ENCODE results near the gene OSBP2. TPM values are rescaled to one million over a fixed set of nuclear protein-coding genes. Genes with fewer than 3 reads are reported as not detected.

Gene OSBP2
- total RNA-seq, 6 experiments from 2014 or later, result 0.31 to 3.4 (median 0.93) TPM

GRCh38 chr22:30884211-30885000 lies 189.7 kb downstream of the OSBP2 start:
- WGBS (ENCODE audit: insufficient coverage, low coverage, low lambda C conversion rate, missing lambda C conversion rate), result 96% methylated on average over 4 of the region's 18 CpGs
- no peak for ATAC-seq
- H3K27me3 ChIP-seq, result no peaks in the 10 kb centered on the region
- H3K4me3 ChIP-seq, result no peak overlapping the region
- intact Hi-C loops (cut with DNase I), result no loop called here
- TF ChIP-seq POLR2A (IDR thresholded peaks at IDR 0.05), result no peak
- TF ChIP-seq CTCF (IDR thresholded peaks at IDR 0.05), result no peak
- no peaks in the 10 kb centered on the region for H3K36me3 ChIP-seq
- no peaks in the 10 kb centered on the region for H3K9me3 ChIP-seq
- DNase-seq, result peak in 2 of 3 donors; percentile 12 to 51
- peaks cover 0 to 12% (median 0%) of the 10 kb centered on the region in 4 donors for H3K4me1 ChIP-seq
- H3K27ac ChIP-seq, result no peak overlapping the region

GRCh38 chr22:30885001-30885366 lies 190.3 kb downstream of the OSBP2 start:
- peak in 1 of 3 donors; percentile 30 for DNase-seq
- no peaks in the 10 kb centered on the region for H3K36me3 ChIP-seq
- no peaks in the 10 kb centered on the region for H3K27me3 ChIP-seq
- WGBS (ENCODE audit: insufficient coverage, low coverage, low lambda C conversion rate, missing lambda C conversion rate), result 80% methylated on average over 3 of the region's 5 CpGs
- intact Hi-C loops (cut with DNase I), result no loop called here
- no peak overlapping the region for H3K4me3 ChIP-seq
- H3K9me3 ChIP-seq, result no peaks in the 10 kb centered on the region
- TF ChIP-seq POLR2A (IDR thresholded peaks at IDR 0.05) (no peak), CTCF (IDR thresholded peaks at IDR 0.05) (no peak)
- peaks cover 0 to 17% (median 0%) of the 10 kb centered on the region in 4 donors for H3K4me1 ChIP-seq
- H3K27ac ChIP-seq, result no peak overlapping the region
- no peak for ATAC-seq

- WGBS (ENCODE audit: insufficient coverage, low coverage, low lambda C conversion rate, missing lambda C conversion rate), result no CpG with 5 or more reads among the region's 9 CpGs
- Histone ChIP-seq H3K27me3 (no peaks in the 10 kb centered on the region), H3K9me3 (no peaks in the 10 kb centered on the region), H3K4me1 (peaks cover 0 to 17% (median 0%) of the 10 kb centered on the region in 4 donors), H3K36me3 (no peaks in the 10 kb centered on the region), H3K4me3 (no peak overlapping the region), H3K27ac (no peak overlapping the region)
- DNase-seq (peak in 2 of 3 donors; percentile 13 to 40), ATAC-seq (no peak)
- TF ChIP-seq POLR2A (IDR thresholded peaks at IDR 0.05), result no peak
- TF ChIP-seq CTCF (IDR thresholded peaks at IDR 0.05), result no peak
- intact Hi-C loops (cut with DNase I), result no loop called here
Observed at GRCh38 chr22:30885591-30885990, 190.9 kb downstream of the OSBP2 start.

- TF ChIP-seq POLR2A (IDR thresholded peaks at IDR 0.05) (no peak), CTCF (IDR thresholded peaks at IDR 0.05) (no peak)
- intact Hi-C loops (cut with DNase I), result no loop called here
- DNase-seq (peak in 1 of 3 donors; percentile 35), ATAC-seq (no peak)
- no peak overlapping the region for H3K4me3 ChIP-seq
- no peaks in the 10 kb centered on the region for H3K27me3 ChIP-seq
- no peaks in the 10 kb centered on the region for H3K36me3 ChIP-seq
- WGBS (ENCODE audit: insufficient coverage, low coverage, low lambda C conversion rate, missing lambda C conversion rate), result 100% methylated on average over 4 of the region's 11 CpGs
- H3K27ac ChIP-seq, result no peak overlapping the region
- no peaks in the 10 kb centered on the region for H3K9me3 ChIP-seq
- H3K4me1 ChIP-seq, result peaks cover 0 to 6% (median 0%) of the 10 kb centered on the region in 4 donors
Observed at GRCh38 chr22:30887453-30887852, 192.8 kb downstream of the OSBP2 start.

All from right lobe of liver (tissue), 6 donors.